Osteoblast (primary cell): ENCODE measurements around the gene RBFOX2. TPM values are rescaled to one million over a fixed set of nuclear protein-coding genes. Genes with fewer than 3 reads are reported as not detected.

ENCODE experiments used
- DNase-seq: peaks from one replicate; pipeline ENCODE4 v3.0.0; 2011; ENCODE audit warnings: low spot score, mixed read lengths; ENCODE audit not compliant: insufficient read length; ENCODE audit errors: missing footprints
- H2AFZ ChIP-seq: 2 replicates; pipeline ENCODE4 v1.6.0; 2011; ENCODE audit warnings: mild to moderate bottlenecking, low read length
- H3K27ac ChIP-seq: 2 replicates; pipeline ENCODE4 v1.5.1; 2011; ENCODE audit warnings: mild to moderate bottlenecking, low read depth, low read length, moderate library complexity
- H3K27me3 ChIP-seq: 2 replicates; pipeline ENCODE4 v1.6.0; 2012; ENCODE audit warnings: mild to moderate bottlenecking, control low read depth, inconsistent platforms, low read length, moderate library complexity; ENCODE audit not compliant: insufficient read depth
- H3K36me3 ChIP-seq: 2 replicates; pipeline ENCODE4 v1.5.1; 2011; ENCODE audit warnings: mild to moderate bottlenecking, low read length, control low read depth, moderate library complexity; ENCODE audit not compliant: insufficient read depth
- H3K4me1 ChIP-seq: 2 replicates; pipeline ENCODE4 v1.5.1; 2011; ENCODE audit warnings: mild to moderate bottlenecking, low read length, control low read depth, moderate library complexity; ENCODE audit not compliant: insufficient read depth
- H3K4me2 ChIP-seq: 2 replicates; pipeline ENCODE4 v1.6.0; 2011; ENCODE audit warnings: mild to moderate bottlenecking, low read length; ENCODE audit not compliant: insufficient read depth
- H3K4me3 ChIP-seq: fragments of 200-600 bp; sonication (generic); 3 replicates; pipeline ENCODE4 v1.5.1; 2012; ENCODE audit warnings: mild to moderate bottlenecking, low read length, inconsistent platforms; ENCODE audit not compliant: insufficient read depth
- H3K79me2 ChIP-seq: 2 replicates; pipeline ENCODE4 v1.6.0; 2012; ENCODE audit warnings: mild to moderate bottlenecking, low read length, control low read depth, inconsistent platforms; ENCODE audit not compliant: insufficient read depth
- H3K9me3 ChIP-seq: 2 replicates; pipeline ENCODE4 v1.5.1; 2011; ENCODE audit warnings: low read depth, low read length, control low read depth
- H4K20me1 ChIP-seq: 2 replicates; pipeline ENCODE4 v1.6.0; 2012; ENCODE audit warnings: mild to moderate bottlenecking, low read length, control low read depth; ENCODE audit not compliant: insufficient read depth
- CTCF ChIP-seq: IDR thresholded peaks from 2 replicates; pipeline ENCODE4 v1.5.1; 2011; ENCODE audit warnings: mild to moderate bottlenecking, low read depth, low read length, moderate library complexity; ENCODE audit errors: extremely low read depth
- total RNA-seq: library from RNA; depleted of rRNA; stranded (reverse); fragments of >200 nt; gene quantifications from 2 replicates; pipeline ENCODE4 v1.2.3, GENCODE V29; 2012

Gene RBFOX2
- total RNA-seq, 1 donor, result 171 TPM

- Histone ChIP-seq H3K36me3 (no peaks in the 10 kb centered on the region), H4K20me1 (peaks cover 9% of the 10 kb centered on the region), H2AFZ (no peak overlapping the region), H3K4me1 (no peaks in the 10 kb centered on the region), H3K27me3 (no peaks in the 10 kb centered on the region), H3K9me3 (no peaks in the 10 kb centered on the region), H3K27ac (no peak overlapping the region), H3K79me2 (peaks cover 64% of the 10 kb centered on the region), H3K4me3 (no peak overlapping the region), H3K4me2 (no peak overlapping the region)
- no peak for TF ChIP-seq CTCF
- no peak for DNase-seq
Observed at GRCh38 chr22:35955546-35955945, 73.1 kb downstream of the RBFOX2 start.

- H3K4me3 ChIP-seq, result no peak overlapping the region
- no peak overlapping the region for H2AFZ ChIP-seq
- H4K20me1 ChIP-seq, result peaks cover 6% of the 10 kb centered on the region
- H3K36me3 ChIP-seq, result no peaks in the 10 kb centered on the region
- TF ChIP-seq CTCF, result no peak
- no peak overlapping the region for H3K27ac ChIP-seq
- no peak overlapping the region for H3K4me2 ChIP-seq
- peaks cover 39% of the 10 kb centered on the region for H3K79me2 ChIP-seq
- no peaks in the 10 kb centered on the region for H3K27me3 ChIP-seq
- H3K9me3 ChIP-seq, result no peaks in the 10 kb centered on the region
- no peak for DNase-seq
- peaks cover 4% of the 10 kb centered on the region for H3K4me1 ChIP-seq
Observed at GRCh38 chr22:35952576-35952975, 76.0 kb downstream of the RBFOX2 start.

GRCh38 chr22:35950262-35950661 lies 78.4 kb downstream of the RBFOX2 start:
- Histone ChIP-seq H2AFZ (no peak overlapping the region), H3K4me1 (peaks cover 4% of the 10 kb centered on the region), H3K27ac (no peak overlapping the region), H4K20me1 (peaks cover 6% of the 10 kb centered on the region), H3K79me2 (peaks cover 38% of the 10 kb centered on the region), H3K27me3 (no peaks in the 10 kb centered on the region), H3K4me2 (no peak overlapping the region), H3K36me3 (no peaks in the 10 kb centered on the region), H3K4me3 (no peak overlapping the region), H3K9me3 (no peaks in the 10 kb centered on the region)
- no peak for TF ChIP-seq CTCF
- no peak for DNase-seq

DNA sequence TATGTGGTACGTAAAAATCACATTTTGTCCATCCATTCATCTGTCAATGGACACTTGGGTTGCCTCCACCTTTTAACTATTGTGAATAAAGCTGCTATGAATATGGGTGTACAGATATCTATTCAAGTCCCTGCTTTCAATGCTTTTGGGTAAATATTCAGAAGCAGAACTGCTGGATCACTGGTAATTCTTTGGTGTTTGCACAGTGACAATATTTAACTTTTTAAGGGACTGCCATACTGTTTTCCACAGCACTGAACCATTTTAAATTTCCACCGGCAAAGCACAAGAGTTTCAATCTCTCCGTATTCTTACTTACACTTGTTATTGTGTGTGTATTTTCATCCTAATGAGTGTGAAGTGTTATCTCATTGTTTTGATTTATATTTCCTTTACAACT lies 79.4 kb downstream of the RBFOX2 start:
- Histone ChIP-seq H4K20me1 (peaks cover 6% of the 10 kb centered on the region), H3K4me1 (peaks cover 4% of the 10 kb centered on the region), H3K27ac (no peak overlapping the region), H3K79me2 (peaks cover 40% of the 10 kb centered on the region), H3K27me3 (no peaks in the 10 kb centered on the region), H3K4me3 (no peak overlapping the region), H2AFZ (no peak overlapping the region), H3K4me2 (no peak overlapping the region), H3K9me3 (no peaks in the 10 kb centered on the region), H3K36me3 (no peaks in the 10 kb centered on the region)
- no peak for TF ChIP-seq CTCF
- DNase-seq, result no peak
